Activated T-cell treated with anti-CD3 and anti-CD28 coated beads, Interleukin-2, amount 50 U/mL, for 1 hour (primary cell): ENCODE measurements around the gene ADAM12.

Source experiments
- DNase-seq: peaks from one replicate; pipeline ENCODE4 v3.0.0-alpha.2; 2020

Gene ADAM12

DNA sequence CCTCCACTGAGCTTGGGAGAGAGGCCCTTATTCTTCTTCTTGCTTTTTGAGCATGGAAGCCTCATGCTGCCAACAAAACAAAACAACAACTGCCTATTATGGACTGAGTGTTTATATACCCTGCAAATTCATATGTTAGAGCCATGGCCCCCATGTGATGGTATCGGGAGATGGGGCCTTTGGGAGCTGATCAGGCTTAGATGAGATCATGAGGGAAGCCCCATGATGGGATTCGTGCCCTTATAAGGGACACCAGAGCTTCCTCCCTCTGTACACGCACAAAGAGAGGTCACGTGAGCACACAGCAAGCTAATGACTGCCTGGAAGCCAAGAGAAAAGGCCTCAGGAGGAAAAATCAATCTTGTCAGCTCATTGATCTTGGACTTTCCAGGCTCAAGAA is 256.9 kb downstream of the ADAM12 start:
- no peak for DNase-seq

DNA sequence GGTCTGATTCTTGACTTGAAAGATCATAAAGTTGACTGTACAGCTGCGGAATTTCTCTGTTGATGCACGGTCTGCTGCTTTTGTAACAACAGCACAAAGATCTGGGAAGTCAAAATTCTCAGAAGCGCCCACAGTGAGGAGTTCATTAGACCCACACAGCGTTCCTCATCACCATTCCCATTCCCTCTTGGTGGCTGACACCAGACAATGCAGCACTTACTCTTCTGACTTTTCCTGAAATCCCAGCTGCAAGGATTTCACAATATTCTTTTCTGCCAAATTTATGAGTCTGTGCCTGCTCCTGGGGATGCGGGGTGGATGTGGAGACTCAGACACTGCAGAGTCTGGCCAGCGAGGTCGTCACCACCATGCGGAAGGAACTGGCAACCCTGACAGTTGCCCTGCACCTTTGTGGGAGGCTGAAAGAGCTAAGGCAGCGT is 258.0 kb downstream of the ADAM12 start:
- no peak for DNase-seq

GRCh38 chr10:126129026-126129425 is 259.3 kb downstream of the ADAM12 start:
- no peak for DNase-seq

GRCh38 chr10:126128581-126128980 is 259.7 kb downstream of the ADAM12 start:
- no peak for DNase-seq

DNA sequence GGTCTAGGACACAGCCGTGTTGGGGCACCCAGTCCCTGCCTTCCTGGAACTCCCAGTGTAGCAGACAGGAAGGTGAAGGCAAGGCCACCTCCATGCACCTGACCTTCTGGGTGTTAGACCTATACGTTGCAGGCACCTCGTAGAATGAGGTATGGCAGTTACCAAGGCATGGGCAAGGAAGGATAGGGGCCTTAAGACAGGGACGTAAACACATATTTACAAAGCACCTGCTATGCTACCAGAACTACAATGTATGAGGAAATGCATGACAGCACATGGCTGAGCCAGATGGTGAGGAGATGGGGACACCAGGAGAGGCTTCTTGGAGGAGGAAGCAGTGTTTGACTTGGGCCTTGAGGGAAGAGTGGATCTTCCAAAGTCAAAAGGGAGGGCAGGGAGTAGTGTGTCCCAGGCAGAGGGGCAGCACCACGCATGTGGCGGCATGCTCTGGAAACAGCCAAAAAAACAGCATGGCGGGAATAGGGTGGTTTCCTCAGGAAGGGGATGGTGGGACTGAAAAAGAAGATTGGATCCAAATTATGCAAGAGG is 260.7 kb downstream of the ADAM12 start:
- DNase-seq = no peak

GRCh38 chr10:126126866-126127265 is 261.4 kb downstream of the ADAM12 start:
- no peak for DNase-seq

- no peak for DNase-seq
These were observed 262.3 kb downstream of the ADAM12 start for GRCh38 chr10:126126023-126126422.

DNA sequence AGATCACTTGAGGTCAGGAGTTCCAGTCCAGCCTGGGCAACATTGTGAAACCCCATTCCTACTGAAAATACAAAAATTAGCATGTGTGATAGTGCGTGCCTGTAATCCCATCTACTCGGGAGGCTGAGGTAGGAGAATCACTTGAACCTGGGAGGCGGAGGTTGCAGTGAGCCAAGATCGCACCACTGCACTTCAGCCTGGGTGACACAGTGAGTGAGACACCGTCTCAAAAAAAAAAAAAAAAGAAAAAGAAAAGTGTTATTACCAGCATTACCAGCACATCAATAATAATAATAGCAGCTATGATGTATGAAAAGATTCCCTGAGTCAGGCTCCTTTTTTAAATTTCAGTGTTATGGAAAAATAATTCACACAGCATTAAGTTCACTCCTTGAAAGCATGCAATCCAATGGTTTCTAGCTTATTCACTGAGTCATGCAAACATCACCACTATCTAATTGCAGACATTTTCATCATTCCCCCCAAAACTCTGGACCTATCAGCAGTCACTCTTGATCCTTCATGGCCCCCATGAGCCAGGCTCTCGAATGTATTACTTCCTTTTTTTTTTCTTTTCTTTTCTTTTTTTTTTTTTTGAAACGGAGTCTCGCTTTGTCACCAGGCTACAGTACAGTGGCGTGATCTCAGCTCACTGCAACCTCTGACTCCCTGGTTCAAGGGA is 263.5 kb downstream of the ADAM12 start:
- no peak for DNase-seq

DNA sequence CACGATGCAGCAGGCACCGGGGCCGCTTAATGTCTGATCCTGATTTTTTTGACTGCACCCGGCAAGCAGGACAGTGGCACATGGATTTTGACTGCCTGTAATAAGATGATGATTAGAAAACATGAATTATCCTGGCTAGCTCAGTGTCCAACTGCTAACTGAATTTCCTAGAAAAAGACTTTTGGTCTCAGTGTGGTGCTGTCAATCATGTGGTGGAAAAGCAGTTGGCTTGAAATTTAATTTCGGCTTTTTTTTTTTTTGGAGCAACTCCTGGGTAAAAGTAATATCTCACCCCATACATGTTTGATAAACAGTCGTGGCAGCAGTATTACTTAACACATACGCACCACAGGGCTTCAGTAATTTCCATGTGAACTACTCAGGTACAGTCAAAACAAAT is 264.2 kb downstream of the ADAM12 start:
- DNase-seq = no peak

GRCh38 chr10:126123466-126123865 is 264.8 kb downstream of the ADAM12 start:
- DNase-seq = no peak

GRCh38 chr10:126122881-126123280 is 265.4 kb downstream of the ADAM12 start:
- DNase-seq = no peak

- DNase-seq = no peak
These were observed 268.7 kb downstream of the ADAM12 start for GRCh38 chr10:126119599-126119998.

GRCh38 chr10:126118476-126118875 is 269.8 kb downstream of the ADAM12 start:
- DNase-seq = no peak

GRCh38 chr10:126117196-126117595 is 271.1 kb downstream of the ADAM12 start:
- no peak for DNase-seq

DNA sequence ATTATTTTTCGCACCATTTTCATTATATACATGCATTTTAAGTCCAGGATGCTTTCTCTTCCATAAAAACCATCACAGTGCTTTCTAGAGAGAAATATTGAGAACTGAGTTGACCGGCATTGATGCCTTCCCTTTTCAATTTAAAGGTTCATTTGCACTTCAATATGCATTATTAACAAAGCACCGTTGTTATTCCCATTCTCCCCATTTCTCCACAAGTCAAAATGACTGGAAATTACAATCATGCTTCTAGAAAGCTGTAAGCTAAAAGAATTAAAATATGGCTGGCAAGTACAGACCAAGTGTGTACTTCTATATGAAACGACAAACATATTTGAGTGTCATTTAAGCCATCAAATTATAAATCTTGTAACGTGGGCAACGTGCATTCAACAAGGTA is 272.4 kb downstream of the ADAM12 start:
- DNase-seq = no peak

DNA sequence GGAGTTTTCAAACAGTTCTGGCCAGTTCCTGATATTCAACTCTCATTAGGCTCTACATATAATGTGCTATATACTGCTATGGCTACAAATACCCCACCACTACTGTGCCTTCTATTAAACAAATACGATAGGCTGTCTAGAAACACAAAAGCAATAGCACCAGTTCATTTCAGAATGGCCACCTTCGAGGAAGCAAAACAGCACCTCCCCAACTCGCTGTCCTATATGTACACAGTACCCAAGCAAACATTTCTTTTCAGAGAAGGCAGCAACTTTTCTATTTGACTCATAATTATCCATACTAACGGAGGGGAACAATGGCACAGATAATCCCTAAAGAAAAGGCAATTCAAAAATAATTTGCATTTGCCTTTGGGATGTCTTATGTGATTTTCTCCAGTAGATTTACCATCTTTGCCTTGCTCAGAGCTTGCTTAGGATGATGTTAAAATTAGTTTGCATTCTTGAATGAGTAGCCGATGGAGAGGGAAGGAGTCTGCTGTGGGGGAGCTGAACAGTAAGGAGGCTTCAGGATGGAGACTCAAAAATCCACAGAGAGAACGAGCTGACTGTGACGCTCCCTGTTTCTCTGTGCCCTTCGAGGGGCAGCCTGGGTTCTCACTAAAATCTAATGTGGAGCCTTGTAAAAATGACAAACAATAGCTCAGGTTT is 273.3 kb downstream of the ADAM12 start:
- no peak for DNase-seq

GRCh38 chr10:126111516-126111915 is 276.8 kb downstream of the ADAM12 start:
- DNase-seq = no peak

GRCh38 chr10:126110489-126111180 is 277.6 kb downstream of the ADAM12 start:
- no peak for DNase-seq

DNA sequence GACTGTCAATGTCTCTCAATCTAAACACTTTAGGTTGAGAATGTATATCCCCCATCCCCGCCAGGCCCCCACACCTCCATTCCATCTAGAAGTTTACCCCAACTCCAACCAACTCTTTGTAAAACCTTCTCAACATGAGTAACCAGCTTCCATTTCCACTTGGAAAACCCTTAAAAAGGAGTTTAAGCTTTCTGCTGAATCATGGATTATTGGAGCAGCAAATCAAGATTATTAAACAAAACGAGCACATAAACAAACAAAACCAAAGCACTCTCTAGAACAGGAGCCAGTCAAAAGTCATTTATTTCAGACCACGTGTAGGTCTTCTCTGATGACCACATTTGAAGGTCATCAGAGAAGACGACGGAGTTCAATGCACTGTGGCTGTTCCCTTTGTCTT is 278.4 kb downstream of the ADAM12 start:
- DNase-seq = no peak

DNA sequence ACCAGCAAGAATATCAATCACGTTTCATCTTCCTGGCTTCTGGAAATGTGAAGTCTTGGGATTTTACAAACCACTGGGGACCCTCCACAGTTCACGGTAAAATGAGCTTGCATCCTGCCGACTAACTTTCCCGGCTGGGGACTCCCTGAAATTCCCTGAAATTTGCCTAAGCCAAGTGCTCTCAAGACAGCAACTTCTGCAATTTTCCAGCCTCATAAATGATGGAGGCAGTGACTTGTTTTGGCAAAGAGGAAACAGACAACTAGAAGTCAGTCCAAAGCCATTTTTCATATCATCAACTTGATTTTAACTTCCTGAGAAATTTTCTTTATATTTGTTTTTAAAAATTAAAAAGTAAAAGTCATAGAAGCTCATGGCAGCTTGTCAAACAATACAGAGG is 279.6 kb downstream of the ADAM12 start:
- DNase-seq = no peak

DNA sequence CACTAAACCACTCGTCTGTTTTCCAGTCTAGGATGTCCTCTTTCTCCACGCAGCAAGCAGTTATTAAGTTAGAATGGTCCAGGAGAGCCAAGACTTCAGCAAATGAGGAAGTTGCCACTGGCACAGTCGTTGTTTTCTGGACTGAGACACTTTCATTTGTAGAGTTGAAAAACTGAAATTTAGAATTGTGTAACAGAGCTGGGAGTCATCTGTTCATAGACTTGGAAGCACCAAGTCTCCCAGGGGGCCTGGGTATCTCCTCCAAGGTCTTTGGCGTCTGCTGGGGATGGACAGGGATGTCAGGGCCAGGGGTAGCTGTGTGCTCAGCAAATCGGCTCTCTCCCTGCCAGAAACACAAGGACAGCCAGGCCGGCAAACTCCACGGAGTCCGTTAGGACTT is 283.5 kb downstream of the ADAM12 start:
- no peak for DNase-seq

- no peak for DNase-seq
These were observed 285.6 kb downstream of the ADAM12 start for GRCh38 chr10:126102636-126103035.

GRCh38 chr10:126101736-126102135 is 286.5 kb downstream of the ADAM12 start:
- DNase-seq = no peak

GRCh38 chr10:126101325-126101724 is 287.0 kb downstream of the ADAM12 start:
- DNase-seq = no peak
